ENCODE results near the gene SYNGR3. TPM values are rescaled to one million over a fixed set of nuclear protein-coding genes. Genes with fewer than 3 reads are reported as not detected.

SYNGR3 gene
- total and polyA plus RNA-seq, 2 donors from 2014 or later: 2.2 to 4.6 TPM

GRCh38 chr16:1977875-1978268 is 11.9 kb upstream of the SYNGR3 start:
- no peak overlapping the region for H3K9ac ChIP-seq (ENCODE audit: low read length in 3 of 3)
- H3K27me3 ChIP-seq (ENCODE audit: control insufficient read depth, insufficient read depth, low read length): peaks cover 30% of the 10 kb centered on the region
- no peak overlapping the region for H3K27ac ChIP-seq (ENCODE audit: low read depth in 2 of 2, low read length in 2 of 2)
- no peak overlapping the region for H3K4me3 ChIP-seq (ENCODE audit: low read length in 3 of 3)
- FAIRE-seq (no peak), DNase-seq (no peak)
- H3K36me3 ChIP-seq (ENCODE audit: control insufficient read depth in 2 of 3, insufficient read depth in 3 of 3, low read length in 3 of 3): peaks cover 0 to 21% (median 13%) of the 10 kb centered on the region in 3 donors
- TF ChIP-seq CTCF (IDR thresholded peaks at IDR 0.05; ENCODE audit: borderline replicate concordance, extremely low read depth, insufficient read depth): no peak
- no peaks in the 10 kb centered on the region for H3K9me3 ChIP-seq (ENCODE audit: control insufficient read depth in 2 of 3, insufficient read depth in 1 of 3, low read length in 3 of 3)
- peaks cover 0 to 3% (median under 1%) of the 10 kb centered on the region in 3 donors for H3K4me1 ChIP-seq (ENCODE audit: control insufficient read depth in 2 of 3, insufficient read depth in 2 of 3, low read depth in 1 of 3, low read length in 3 of 3)
- intact Hi-C loops (cut with DNase I): no loop called here

GRCh38 chr16:1978476-1979120 is 11.2 kb upstream of the SYNGR3 start:
- TF ChIP-seq CTCF (IDR thresholded peaks at IDR 0.05; ENCODE audit: borderline replicate concordance, extremely low read depth, insufficient read depth): no peak
- DNase-seq (no peak), FAIRE-seq (no peak)
- intact Hi-C loops (cut with DNase I): no loop called here
- Histone ChIP-seq H3K9ac (ENCODE audit: low read length in 3 of 3) (no peak overlapping the region), H3K27ac (ENCODE audit: low read depth in 2 of 2, low read length in 2 of 2) (no peak overlapping the region), H3K9me3 (ENCODE audit: control insufficient read depth in 2 of 3, insufficient read depth in 1 of 3, low read length in 3 of 3) (no peaks in the 10 kb centered on the region), H3K4me3 (ENCODE audit: low read length in 3 of 3) (no peak overlapping the region), H3K4me1 (ENCODE audit: control insufficient read depth in 2 of 3, insufficient read depth in 2 of 3, low read depth in 1 of 3, low read length in 3 of 3) (peaks cover 0 to 9% (median 0%) of the 10 kb centered on the region in 3 donors), H3K36me3 (ENCODE audit: control insufficient read depth in 2 of 3, insufficient read depth in 3 of 3, low read length in 3 of 3) (peaks cover 0 to 21% (median 13%) of the 10 kb centered on the region in 3 donors), H3K27me3 (ENCODE audit: control insufficient read depth, insufficient read depth, low read length) (peaks cover 34% of the 10 kb centered on the region)

GRCh38 chr16:1979271-1980029 is 10.3 kb upstream of the SYNGR3 start:
- FAIRE-seq: no peak
- intact Hi-C loops (cut with DNase I): no loop called here
- TF ChIP-seq CTCF (IDR thresholded peaks at IDR 0.05; ENCODE audit: borderline replicate concordance, extremely low read depth, insufficient read depth): no peak

More at GRCh38 chr16:1979271-1980029, 10.3 kb upstream of the SYNGR3 start:
- Histone ChIP-seq H3K4me1 (ENCODE audit: control insufficient read depth in 2 of 3, insufficient read depth in 2 of 3, low read depth in 1 of 3, low read length in 3 of 3) (peaks cover 0 to 10% (median 0%) of the 10 kb centered on the region in 3 donors), H3K36me3 (ENCODE audit: control insufficient read depth in 2 of 3, insufficient read depth in 3 of 3, low read length in 3 of 3) (peaks cover 0 to 20% (median 13%) of the 10 kb centered on the region in 3 donors), H3K27me3 (ENCODE audit: control insufficient read depth, insufficient read depth, low read length) (peaks cover 34% of the 10 kb centered on the region), H3K27ac (ENCODE audit: low read depth in 2 of 2, low read length in 2 of 2) (no peak overlapping the region), H3K9me3 (ENCODE audit: control insufficient read depth in 2 of 3, insufficient read depth in 1 of 3, low read length in 3 of 3) (no peaks in the 10 kb centered on the region), H3K9ac (ENCODE audit: low read length in 3 of 3) (no peak overlapping the region), H3K4me3 (ENCODE audit: low read length in 3 of 3) (no peak overlapping the region)
- DNase-seq: peak in 3 of 5 donors; percentile 25 to 86 (median 26)
